Subcutaneous adipose tissue (tissue), 4 donors: ENCODE results near the gene PLD2. TPM values are rescaled to one million over a fixed set of nuclear protein-coding genes. Genes with fewer than 3 reads are reported as not detected.

Source experiments
- total RNA-seq, 4 donors: library from RNA; depleted of rRNA; stranded (reverse); fragments of >200 nt; gene quantifications; one replicate each; pipeline ENCODE4 v1.1.0, GENCODE V29; 2016
- TF ChIP-seq, protein P1 (sequence below): fragments of 450-650 bp; IDR thresholded peaks from one replicate; pipeline ENCODE4 v1.5.1; 2016; ENCODE audit warnings: low read depth, mild to moderate bottlenecking, control low read depth, antibody characterized with exemption, moderate library complexity

Gene PLD2
- total RNA-seq, 4 donors from 2014 or later, result 12.6 to 25.0 (median 18.1) TPM

DNA sequence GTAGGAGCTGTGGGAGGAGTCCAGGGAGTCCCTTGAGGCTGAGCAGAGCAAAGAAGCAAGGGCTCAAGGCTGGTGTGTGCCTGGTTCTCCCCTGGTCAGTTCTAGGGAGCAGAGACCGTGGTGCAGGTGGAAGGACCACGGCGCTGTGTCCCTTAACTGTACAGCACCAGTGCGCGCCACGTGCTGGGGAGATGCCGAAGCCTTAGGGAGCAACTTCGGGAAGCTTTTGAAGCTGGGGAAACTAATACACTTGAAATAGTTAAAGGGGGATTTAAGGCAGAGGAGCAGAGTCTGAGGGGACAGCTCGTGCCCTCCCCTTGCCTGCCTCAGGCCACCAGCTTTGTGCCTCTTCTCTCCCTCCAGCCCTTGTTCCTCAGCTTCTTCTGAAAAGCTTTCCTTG, 53.7 kb downstream of the PLD2 start:
- TF ChIP-seq, protein P1, sequence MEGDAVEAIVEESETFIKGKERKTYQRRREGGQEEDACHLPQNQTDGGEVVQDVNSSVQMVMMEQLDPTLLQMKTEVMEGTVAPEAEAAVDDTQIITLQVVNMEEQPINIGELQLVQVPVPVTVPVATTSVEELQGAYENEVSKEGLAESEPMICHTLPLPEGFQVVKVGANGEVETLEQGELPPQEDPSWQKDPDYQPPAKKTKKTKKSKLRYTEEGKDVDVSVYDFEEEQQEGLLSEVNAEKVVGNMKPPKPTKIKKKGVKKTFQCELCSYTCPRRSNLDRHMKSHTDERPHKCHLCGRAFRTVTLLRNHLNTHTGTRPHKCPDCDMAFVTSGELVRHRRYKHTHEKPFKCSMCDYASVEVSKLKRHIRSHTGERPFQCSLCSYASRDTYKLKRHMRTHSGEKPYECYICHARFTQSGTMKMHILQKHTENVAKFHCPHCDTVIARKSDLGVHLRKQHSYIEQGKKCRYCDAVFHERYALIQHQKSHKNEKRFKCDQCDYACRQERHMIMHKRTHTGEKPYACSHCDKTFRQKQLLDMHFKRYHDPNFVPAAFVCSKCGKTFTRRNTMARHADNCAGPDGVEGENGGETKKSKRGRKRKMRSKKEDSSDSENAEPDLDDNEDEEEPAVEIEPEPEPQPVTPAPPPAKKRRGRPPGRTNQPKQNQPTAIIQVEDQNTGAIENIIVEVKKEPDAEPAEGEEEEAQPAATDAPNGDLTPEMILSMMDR, result no peak

DNA sequence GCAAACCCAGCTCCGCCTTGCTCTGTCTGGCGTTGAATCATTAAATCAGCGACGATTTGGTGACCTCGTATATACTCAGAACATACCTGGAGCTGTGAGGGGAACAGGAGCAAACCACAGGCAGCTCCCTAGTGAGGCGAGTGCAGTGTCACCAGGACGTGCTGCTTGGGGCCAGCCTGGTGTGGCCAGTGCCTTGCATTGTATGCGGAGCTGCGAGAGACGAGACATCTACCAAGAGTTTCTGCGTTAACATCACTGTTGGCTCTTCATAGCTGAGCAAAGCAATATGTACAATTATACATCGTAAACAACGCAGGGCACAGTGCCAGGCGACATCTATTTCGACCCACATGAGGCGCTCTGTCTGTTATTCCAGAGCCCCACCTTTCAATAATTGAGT, 54.1 kb downstream of the PLD2 start:
- TF ChIP-seq, protein P1, result no peak

DNA sequence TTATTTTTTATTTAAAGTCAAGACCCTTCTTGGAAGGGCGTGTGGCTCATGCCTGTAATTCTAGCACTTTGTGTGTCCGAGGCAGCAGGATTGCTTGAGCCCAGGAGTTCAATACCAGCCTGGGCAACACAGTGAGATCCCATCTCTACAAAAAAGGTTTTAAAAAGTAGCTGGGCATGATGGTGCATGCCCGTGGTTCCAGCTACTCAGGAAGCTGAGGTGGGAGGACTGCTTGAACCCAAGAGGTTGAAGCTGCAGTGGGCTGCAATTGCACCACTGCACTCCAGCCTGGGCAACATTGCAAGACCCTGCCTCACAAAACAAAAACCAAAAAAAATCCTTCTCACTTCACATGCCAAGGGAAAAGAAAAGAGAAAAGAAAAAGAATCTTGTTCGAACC, 55.8 kb downstream of the PLD2 start:
- TF ChIP-seq, protein P1, result no peak

DNA sequence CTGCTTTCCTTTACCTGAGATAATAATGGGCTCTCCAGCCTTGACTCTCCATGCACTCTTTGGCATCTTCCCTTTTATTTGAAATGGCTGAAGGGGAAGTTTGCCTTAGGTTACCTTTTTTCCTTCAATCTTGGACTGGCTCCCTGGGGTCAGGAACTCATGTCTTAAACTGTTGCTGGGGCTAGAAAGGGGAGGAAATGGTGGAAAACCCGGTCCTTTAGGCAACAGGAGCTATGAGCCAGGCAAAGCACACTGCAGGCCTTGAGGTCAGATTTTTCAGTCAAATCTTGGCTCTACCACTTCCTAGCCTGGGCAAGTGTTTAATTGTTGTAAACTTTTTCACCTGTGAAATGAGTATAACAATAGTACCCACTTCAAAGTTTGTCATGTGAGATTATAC, 56.4 kb downstream of the PLD2 start:
- TF ChIP-seq, protein P1, result no peak

DNA sequence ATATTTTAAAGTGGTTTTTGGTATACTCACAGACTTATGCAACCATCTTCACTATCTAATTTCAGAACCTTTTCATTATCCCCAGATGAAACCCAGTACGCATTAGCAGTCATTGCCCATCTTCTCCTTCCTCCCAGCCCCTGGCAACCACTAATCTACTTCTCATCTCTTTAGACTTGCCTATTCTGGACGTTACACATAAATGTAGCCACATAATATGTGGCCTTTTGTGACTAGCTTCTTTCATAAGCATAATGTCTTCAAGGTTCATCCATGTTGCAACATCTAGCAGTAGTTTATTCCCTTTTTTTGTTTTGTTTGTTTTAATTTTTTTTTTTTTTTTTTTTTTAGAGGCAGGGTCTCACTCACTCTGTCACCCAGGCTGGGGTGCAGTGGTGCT, 63.9 kb downstream of the PLD2 start:
- TF ChIP-seq, protein P1, result no peak

DNA sequence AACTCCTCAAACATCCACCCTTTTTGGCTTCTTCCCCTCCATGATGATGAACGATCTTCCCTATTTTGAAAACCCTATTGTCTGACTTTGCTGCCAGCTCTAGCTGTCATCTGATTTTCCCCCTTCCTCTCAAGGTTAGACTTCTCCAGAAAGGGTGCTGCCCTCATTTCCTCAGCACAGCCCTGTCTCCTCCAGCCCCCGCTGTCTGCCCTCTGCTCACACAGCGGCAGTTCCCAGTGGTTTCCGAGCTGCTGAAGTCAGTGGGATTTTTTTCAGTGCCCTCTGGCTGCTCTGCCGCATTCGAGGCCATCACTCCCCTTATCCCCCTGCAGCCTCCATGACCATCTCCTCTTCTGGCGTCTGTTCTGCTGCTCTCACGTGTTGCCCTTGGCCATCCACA, 65.8 kb downstream of the PLD2 start:
- TF ChIP-seq, protein P1, result no peak

Other genes with a start within 250 kb of the PLD2 start
- not detected for gene GGT6, start 246.6 kb upstream of the PLD2 start, total RNA-seq
- 1 to 10 TPM in 2 of 4 donors, not detected in 2; 1.5 TPM for gene SMTNL2, start 222.6 kb upstream of the PLD2 start, total RNA-seq
- 1 to 10 TPM in 1 of 4 donors, not detected in 3; 3.3 TPM for gene ALOX15, start 165.5 kb upstream of the PLD2 start, total RNA-seq
- gene PELP1, start 103.0 kb upstream of the PLD2 start, total RNA-seq, result 10 to 100 TPM; 12.9 to 22.5 (median 20.4) TPM
- 100 to 1,000 TPM in 1 of 4 donors, 10 to 100 TPM in 3; 36.2 to 138 (median 52.8) TPM for gene ARRB2, start 96.5 kb upstream of the PLD2 start, total RNA-seq
- 10 to 100 TPM; 16.3 to 29.6 (median 24.2) TPM for gene MED11, start 75.7 kb upstream of the PLD2 start, total RNA-seq
- gene ZMYND15, start 67.3 kb upstream of the PLD2 start, total RNA-seq, result 1 to 10 TPM in 2 of 4 donors, under 1 TPM in 2; 0.65 to 4.6 (median 1.0) TPM
- 100 to 1,000 TPM in 1 of 4 donors, 10 to 100 TPM in 1, 1 to 10 TPM in 2; 9.0 to 108 (median 12.9) TPM for gene CXCL16, start 67.2 kb upstream of the PLD2 start, total RNA-seq
- gene TM4SF5, start 35.3 kb upstream of the PLD2 start, total RNA-seq, result not detected
- gene VMO1, start 20.8 kb upstream of the PLD2 start, total RNA-seq, result 10 to 100 TPM in 1 of 4 donors, 1 to 10 TPM in 2, not detected in 1; 4.6 to 54.9 (median 5.7) TPM
- gene GLTPD2, start 18.2 kb upstream of the PLD2 start, total RNA-seq, result not detected
- 100 to 1,000 TPM; 114 to 187 (median 124) TPM for gene PSMB6, start 11.0 kb upstream of the PLD2 start, total RNA-seq
- 10 to 100 TPM; 12.9 to 61.0 (median 28.2) TPM for gene MINK1, start 26.2 kb downstream of the PLD2 start, total RNA-seq
- gene C17orf107, start 92.4 kb downstream of the PLD2 start, total RNA-seq, result 1 to 10 TPM in 2 of 4 donors, under 1 TPM in 2; 0.38 to 2.2 (median 0.87) TPM
- gene CHRNE, start 95.9 kb downstream of the PLD2 start, total RNA-seq, result under 1 TPM; 0.34 to 0.94 (median 0.46) TPM
- not detected for gene GP1BA, start 125.1 kb downstream of the PLD2 start, total RNA-seq
- gene SLC25A11, start 132.9 kb downstream of the PLD2 start, total RNA-seq, result 10 to 100 TPM; 25.3 to 85.5 (median 27.9) TPM
- 10 to 100 TPM; 21.7 to 42.0 (median 31.0) TPM for gene RNF167, start 133.1 kb downstream of the PLD2 start, total RNA-seq
- 100 to 1,000 TPM; 244 to 584 (median 435) TPM for gene PFN1, start 141.4 kb downstream of the PLD2 start, total RNA-seq
- 1 to 10 TPM; 2.3 to 8.3 (median 3.8) TPM for gene ENO3, start 144.0 kb downstream of the PLD2 start, total RNA-seq
- 10 to 100 TPM; 37.5 to 67.6 (median 54.1) TPM for gene SPAG7, start 160.7 kb downstream of the PLD2 start, total RNA-seq
- 10 to 100 TPM; 11.4 to 21.9 (median 17.5) TPM for gene CAMTA2, start 180.5 kb downstream of the PLD2 start, total RNA-seq
- 1 to 10 TPM in 3 of 4 donors, under 1 TPM in 1; 0.85 to 1.3 (median 1.1) TPM for gene INCA1, start 190.4 kb downstream of the PLD2 start, total RNA-seq
- 100 to 1,000 TPM in 1 of 4 donors, 10 to 100 TPM in 3; 32.3 to 162 (median 65.2) TPM for gene KIF1C, start 190.8 kb downstream of the PLD2 start, total RNA-seq
- not detected for gene SLC52A1, start 228.3 kb downstream of the PLD2 start, total RNA-seq